Hematopoietic multipotent progenitor cell (in vitro differentiated cells): ENCODE results near the gene ACSBG1. TPM values are rescaled to one million over a fixed set of nuclear protein-coding genes. Genes with fewer than 3 reads are reported as not detected.

Experiments used
- DNase-seq, 3 donors: peaks; one replicate each; pipeline ENCODE4 v3.0.0-alpha.2; 2011 to 2015; ENCODE audit warnings: low read depth in 2 of 3, low spot score in 2 of 3
- total RNA-seq: library from RNA; depleted of rRNA; stranded (reverse); fragments of >200 nt; gene quantifications from one replicate; pipeline ENCODE4 v1.2.3, GENCODE V29; 2012

Gene ACSBG1
- total RNA-seq, 1 donor = under 0.01 TPM

- no peak for DNase-seq
Measured at GRCh38 chr15:78140292-78140691, 94.1 kb downstream of the ACSBG1 start.

GRCh38 chr15:78139578-78139977 lies 94.8 kb downstream of the ACSBG1 start:
- no peak for DNase-seq

GRCh38 chr15:78133801-78134200 lies 100.6 kb downstream of the ACSBG1 start:
- no peak for DNase-seq

DNA sequence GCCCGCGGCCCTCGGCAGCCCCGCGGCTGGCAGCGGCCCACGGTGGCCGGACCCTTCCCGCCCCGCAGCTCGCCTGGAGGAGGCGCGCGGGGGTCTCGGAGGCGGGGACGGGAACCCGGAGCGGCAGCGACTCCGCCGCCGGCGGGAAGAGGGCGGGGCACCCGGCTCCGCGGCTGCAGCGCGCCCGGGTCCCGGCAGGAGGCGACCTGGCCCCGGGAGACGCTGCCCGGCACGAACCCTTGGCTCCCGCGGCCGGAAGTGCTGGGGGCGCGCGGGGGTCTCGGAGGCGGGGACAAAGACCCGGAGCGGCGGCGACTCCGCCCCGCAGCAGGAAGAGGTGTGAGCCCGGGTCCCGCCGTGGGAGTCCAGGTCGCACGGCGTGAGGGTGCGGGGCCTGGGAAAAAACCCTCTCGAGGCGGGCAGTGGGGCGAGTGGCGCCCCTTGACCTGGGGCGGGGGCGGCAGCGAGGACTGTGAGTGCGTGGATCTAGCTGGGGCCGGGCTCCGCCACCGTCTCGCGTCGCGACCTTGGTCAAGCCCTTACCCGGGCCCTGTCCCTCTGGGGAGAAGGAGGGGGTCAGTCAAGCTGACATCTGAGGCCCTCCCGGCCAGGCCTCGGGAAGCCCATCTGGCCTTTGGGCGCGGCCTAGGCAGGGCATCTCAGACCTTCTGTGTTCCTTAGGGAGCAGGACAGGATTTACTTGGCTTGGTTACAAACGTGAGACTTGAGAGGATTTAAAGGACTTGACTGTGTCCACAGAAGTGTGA lies 102.9 kb downstream of the ACSBG1 start, which contains the start of gene CIB2:
CIB2 (minus strand) TSS at position 151 of the 767 bp plus-strand sequence. CDS start 230 bp downstream, outside the sequence.
- peak; percentile 63 to 83 (median 82) for DNase-seq

GRCh38 chr15:78130466-78131294 lies 103.7 kb downstream of the ACSBG1 start:
- no peak for DNase-seq

- DNase-seq = no peak
Measured at GRCh38 chr15:78129751-78130287, 104.5 kb downstream of the ACSBG1 start.

- DNase-seq = no peak
Measured at GRCh38 chr15:78129077-78129750, 105.2 kb downstream of the ACSBG1 start.

GRCh38 chr15:78127882-78128281 lies 106.5 kb downstream of the ACSBG1 start:
- no peak for DNase-seq

- DNase-seq = no peak
Measured at GRCh38 chr15:78125267-78125666, 109.1 kb downstream of the ACSBG1 start.

- no peak for DNase-seq
Measured at GRCh38 chr15:78120523-78120922, 113.8 kb downstream of the ACSBG1 start.

Other genes starting within 250 kb of the ACSBG1 start
- gene TBC1D2B, start 156.9 kb downstream of the ACSBG1 start, total RNA-seq = 33.7 TPM
- gene SH2D7, start 142.0 kb downstream of the ACSBG1 start, total RNA-seq = not detected
- 6.7 TPM for gene CIB2, start 103.1 kb downstream of the ACSBG1 start, total RNA-seq
- gene IDH3A, start 85.2 kb downstream of the ACSBG1 start, total RNA-seq = 11.8 TPM
- 6.7 TPM for gene DNAJA4, start 30.0 kb upstream of the ACSBG1 start, total RNA-seq
- gene SKIC8, start 65.0 kb upstream of the ACSBG1 start, total RNA-seq = 57.4 TPM
- 1.3 TPM for gene CRABP1, start 105.8 kb upstream of the ACSBG1 start, total RNA-seq
- 18.9 TPM for gene IREB2, start 203.7 kb upstream of the ACSBG1 start, total RNA-seq